Nephron progenitor cell (in vitro differentiated cells): Measurements from ENCODE around the gene CNTN1.
"Not testable (repeated sequence)": the region's sequence is repeated elsewhere in the genome, so short reads cannot be mapped to it uniquely, and the experiment has no call there.

Source experiments
- DNase-seq: peaks from one replicate; pipeline ENCODE4 v3.0.0; 2021
- H3K27ac Mint-ChIP-seq: 2 replicates; pipeline ENCODE4 v1.8.0; 2021; ENCODE audit warnings: mild to moderate bottlenecking, moderate library complexity, mixed read lengths
- H3K27me3 Mint-ChIP-seq: 2 replicates; pipeline ENCODE4 v1.8.0; 2021; ENCODE audit warnings: mild to moderate bottlenecking, low read depth, mixed read lengths; ENCODE audit not compliant: poor library complexity
- H3K36me3 Mint-ChIP-seq: 2 replicates; pipeline ENCODE4 v1.8.0; 2021; ENCODE audit warnings: low read depth, mixed read lengths
- H3K4me1 Mint-ChIP-seq: 2 replicates; pipeline ENCODE4 v1.8.0; 2021; ENCODE audit warnings: mixed read lengths
- H3K4me3 Mint-ChIP-seq: 2 replicates; pipeline ENCODE4 v1.8.0; 2021; ENCODE audit warnings: mild to moderate bottlenecking, moderate library complexity, mixed read lengths
- H3K9me3 Mint-ChIP-seq: 2 replicates; pipeline ENCODE4 v1.8.0; 2021; ENCODE audit warnings: mild to moderate bottlenecking, moderate library complexity, mixed read lengths
- TF ChIP-seq, protein P1 (sequence below): fragments of 200-600 bp; sonication (generic); IDR thresholded peaks from 2 replicates; pipeline ENCODE4 v1.5.0; 2021; ENCODE audit warnings: antibody characterized with exemption

CNTN1 gene

DNA sequence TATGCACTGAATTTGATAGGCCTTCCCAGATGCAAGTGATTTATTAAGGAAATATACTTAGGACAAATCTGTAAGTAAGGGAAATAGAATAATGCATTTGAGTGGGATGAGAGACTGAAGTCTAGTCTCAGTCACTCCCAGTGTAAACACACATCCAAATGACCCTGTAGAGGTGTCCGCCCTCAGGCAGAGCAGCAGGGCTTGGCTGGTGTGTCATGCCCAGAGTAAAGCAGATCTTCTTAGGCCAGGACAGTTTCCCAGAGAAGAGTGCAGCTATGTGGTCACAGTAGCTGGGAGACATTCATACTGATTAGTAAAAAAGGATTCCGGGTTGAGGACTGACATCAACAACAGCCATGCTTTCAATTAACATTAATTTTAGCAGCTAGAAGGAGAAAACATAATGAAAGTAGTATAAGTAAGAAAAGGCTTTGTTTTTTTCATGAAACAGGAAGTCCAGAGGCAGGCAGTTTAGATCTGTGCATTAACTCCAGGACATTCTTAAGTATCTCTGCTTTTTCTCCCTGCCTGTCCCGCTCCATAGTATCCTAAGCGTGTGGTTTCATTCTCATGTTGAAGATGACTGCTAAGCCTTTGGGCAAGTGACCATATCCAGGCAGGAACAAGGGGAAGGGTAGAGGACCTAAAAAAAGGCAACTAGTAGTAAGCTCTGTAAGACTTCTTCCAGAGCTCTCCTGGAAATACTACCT, 35.7 kb downstream of the CNTN1 start:
- Mint-ChIP-seq H3K36me3 (no peaks in the 10 kb centered on the region), H3K27me3 (peaks cover 3% of the 10 kb centered on the region), H3K9me3 (no peaks in the 10 kb centered on the region), H3K27ac (peak overlapping the region; percentile 88), H3K4me1 (no peaks in the 10 kb centered on the region), H3K4me3 (no peak overlapping the region)
- DNase-seq, result no peak
- TF ChIP-seq, protein P1, sequence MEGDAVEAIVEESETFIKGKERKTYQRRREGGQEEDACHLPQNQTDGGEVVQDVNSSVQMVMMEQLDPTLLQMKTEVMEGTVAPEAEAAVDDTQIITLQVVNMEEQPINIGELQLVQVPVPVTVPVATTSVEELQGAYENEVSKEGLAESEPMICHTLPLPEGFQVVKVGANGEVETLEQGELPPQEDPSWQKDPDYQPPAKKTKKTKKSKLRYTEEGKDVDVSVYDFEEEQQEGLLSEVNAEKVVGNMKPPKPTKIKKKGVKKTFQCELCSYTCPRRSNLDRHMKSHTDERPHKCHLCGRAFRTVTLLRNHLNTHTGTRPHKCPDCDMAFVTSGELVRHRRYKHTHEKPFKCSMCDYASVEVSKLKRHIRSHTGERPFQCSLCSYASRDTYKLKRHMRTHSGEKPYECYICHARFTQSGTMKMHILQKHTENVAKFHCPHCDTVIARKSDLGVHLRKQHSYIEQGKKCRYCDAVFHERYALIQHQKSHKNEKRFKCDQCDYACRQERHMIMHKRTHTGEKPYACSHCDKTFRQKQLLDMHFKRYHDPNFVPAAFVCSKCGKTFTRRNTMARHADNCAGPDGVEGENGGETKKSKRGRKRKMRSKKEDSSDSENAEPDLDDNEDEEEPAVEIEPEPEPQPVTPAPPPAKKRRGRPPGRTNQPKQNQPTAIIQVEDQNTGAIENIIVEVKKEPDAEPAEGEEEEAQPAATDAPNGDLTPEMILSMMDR, result no peak

DNA sequence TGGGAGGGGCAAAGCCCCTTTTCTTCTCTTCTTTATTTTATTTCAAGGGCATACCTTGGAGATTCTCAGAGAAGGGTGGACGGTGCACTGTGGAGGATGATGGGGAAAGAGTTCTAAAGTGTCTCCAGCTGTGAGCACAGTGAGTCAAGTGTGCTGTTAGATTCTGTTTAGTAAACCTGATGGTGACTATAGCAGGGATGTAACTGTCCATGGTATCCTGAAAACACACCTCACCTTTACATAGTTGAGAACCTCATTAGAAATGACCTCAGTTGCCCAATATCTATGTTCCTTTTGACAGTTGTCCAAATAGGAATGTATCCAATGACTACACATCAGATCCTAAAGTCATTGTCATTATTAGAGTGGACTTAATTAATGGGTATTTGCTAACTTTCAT, 38.0 kb downstream of the CNTN1 start:
- Mint-ChIP-seq H3K36me3 (no peaks in the 10 kb centered on the region), H3K9me3 (no peaks in the 10 kb centered on the region), H3K4me3 (no peak overlapping the region), H3K27me3 (peaks cover 3% of the 10 kb centered on the region), H3K27ac (no peak overlapping the region), H3K4me1 (peaks cover 6% of the 10 kb centered on the region)
- TF ChIP-seq, protein P1, result no peak
- DNase-seq, result no peak

DNA sequence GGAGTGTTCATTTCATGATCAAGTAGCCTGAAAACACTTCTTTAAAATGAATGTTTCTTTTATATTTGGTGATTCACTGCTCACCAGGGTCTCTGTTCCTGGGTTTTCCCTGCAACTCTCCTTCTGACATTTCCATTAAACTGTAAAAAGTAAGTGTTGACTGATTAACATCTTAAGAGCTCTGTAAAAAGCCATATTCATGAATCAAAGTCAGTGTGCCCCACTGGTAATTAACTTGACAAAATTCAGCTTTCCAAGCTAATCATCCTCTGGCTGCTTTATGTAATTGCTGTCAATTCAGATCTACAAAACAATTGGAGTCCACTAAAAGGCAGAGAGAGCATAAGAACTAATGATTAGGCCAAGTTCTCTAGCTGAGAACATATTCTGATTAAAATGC, 41.6 kb downstream of the CNTN1 start:
- Mint-ChIP-seq H3K36me3 (no peaks in the 10 kb centered on the region), H3K27me3 (no peaks in the 10 kb centered on the region), H3K4me1 (peaks cover 16% of the 10 kb centered on the region), H3K4me3 (no peak overlapping the region), H3K27ac (peak overlapping the region; percentile 57), H3K9me3 (no peaks in the 10 kb centered on the region)
- TF ChIP-seq, protein P1, result no peak
- DNase-seq, result no peak

DNA sequence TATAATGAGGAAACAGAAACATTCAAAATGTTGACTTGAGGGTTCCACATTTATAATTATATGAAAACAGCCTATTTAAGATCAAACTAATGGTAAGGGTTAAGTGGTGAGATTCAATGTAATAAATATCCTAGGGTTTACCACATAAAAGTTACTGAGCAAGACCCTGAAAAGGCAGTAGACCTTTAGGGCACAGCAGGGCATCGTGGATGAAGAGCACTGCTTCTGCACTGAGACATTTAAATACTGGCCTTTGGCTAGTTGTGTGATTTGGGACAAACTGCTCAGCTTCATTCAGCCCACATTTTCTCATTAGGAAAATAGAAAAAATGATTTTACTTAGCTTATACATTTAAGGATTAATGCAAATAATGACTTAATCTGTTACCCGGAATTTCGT, 42.0 kb downstream of the CNTN1 start:
- Mint-ChIP-seq H3K4me1 (peaks cover 16% of the 10 kb centered on the region), H3K9me3 (no peaks in the 10 kb centered on the region), H3K27ac (no peak overlapping the region), H3K4me3 (no peak overlapping the region), H3K36me3 (no peaks in the 10 kb centered on the region), H3K27me3 (no peaks in the 10 kb centered on the region)
- DNase-seq, result no peak
- TF ChIP-seq, protein P1, result no peak

DNA sequence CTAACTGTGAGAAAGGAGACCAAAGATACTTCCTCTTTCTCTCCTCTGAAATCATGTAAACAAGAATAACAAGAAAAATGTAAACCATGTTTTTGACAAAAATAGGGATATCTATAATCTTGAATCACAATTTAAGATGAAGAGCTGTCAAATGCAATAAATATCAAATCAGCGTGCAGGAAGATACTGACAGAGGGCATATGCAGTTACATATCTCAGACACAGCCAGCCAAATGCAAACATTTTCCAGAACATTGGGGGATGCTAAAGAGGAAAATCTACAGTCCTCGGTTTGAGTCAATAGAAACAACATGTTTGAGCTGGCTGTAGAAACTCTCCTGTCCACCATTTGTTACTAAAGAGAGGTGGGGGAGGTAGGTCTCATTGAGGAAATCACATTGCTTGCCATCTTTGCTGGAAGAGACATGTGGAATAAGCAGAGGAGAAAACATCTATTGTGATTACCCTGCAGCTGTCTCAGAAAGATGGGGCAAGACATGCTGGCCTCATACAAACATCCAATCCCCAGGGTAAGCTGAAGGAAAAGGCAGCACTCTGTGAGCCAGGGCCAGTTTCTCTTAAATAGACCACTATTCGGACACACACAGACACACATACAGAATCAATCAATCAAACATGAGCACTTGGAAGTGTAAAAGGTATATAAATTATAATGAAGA, 43.5 kb downstream of the CNTN1 start:
- TF ChIP-seq, protein P1, result no peak
- Mint-ChIP-seq H3K36me3 (no peaks in the 10 kb centered on the region), H3K27ac (no peak overlapping the region), H3K4me3 (no peak overlapping the region), H3K27me3 (no peaks in the 10 kb centered on the region), H3K9me3 (peaks cover 4% of the 10 kb centered on the region), H3K4me1 (peaks cover 16% of the 10 kb centered on the region)
- DNase-seq, result no peak

DNA sequence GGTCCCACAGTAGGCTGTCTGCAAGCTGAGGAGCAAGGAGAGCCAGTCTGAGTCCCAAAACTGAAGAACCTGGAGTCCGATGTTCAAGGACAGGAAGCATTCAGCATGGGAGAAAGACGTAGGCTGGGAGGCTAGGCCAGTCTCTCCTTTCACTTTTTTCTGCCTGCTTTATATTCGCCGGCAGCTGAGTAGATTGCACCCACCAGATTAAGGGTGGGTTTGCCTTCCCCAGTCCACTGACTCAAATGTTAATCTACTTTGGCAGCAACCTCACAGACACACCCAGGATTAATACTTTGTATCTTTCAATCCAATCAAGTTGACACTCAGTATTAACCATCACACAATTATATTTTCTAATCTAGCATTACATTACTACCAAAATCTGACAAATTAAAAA, 45.2 kb downstream of the CNTN1 start:
- peaks cover 16% of the 10 kb centered on the region for H3K4me1 Mint-ChIP-seq

More for the DNA sequence above, 45.2 kb downstream of the CNTN1 start:
- H3K9me3 Mint-ChIP-seq, DNase-seq, H3K27me3 Mint-ChIP-seq, H3K36me3 Mint-ChIP-seq, H3K27ac Mint-ChIP-seq, H3K4me3 Mint-ChIP-seq: not testable (repeated sequence)
